Left ventricle myocardium superior (tissue), 1 donor: ENCODE results near the gene METTL9. TPM values are rescaled to one million over a fixed set of nuclear protein-coding genes. Genes with fewer than 3 reads are reported as not detected.
"Not testable (repeated sequence)": the region's sequence is repeated elsewhere in the genome, so short reads cannot be mapped to it uniquely, and the experiment has no call there.

Experiments
- ATAC-seq: fragments of 200-7000 bp; cut with Tn5 transposase; one replicate; pipeline ENCODE4 v1.9.1; 2020; ENCODE audit warnings: mild to moderate bottlenecking, moderate library complexity
- DNase-seq: peaks from one replicate; pipeline ENCODE4 v3.0.0-alpha.2; 2020
- intact Hi-C: fragments of 100-400 bp; cut with micrococcal nuclease; formaldehyde crosslinking; loops from one replicate; pipeline ENCODE4 v1.11.0; 2022
- long read RNA-seq: library from polyadenylated mRNA; unstranded; transcript quantifications from one replicate; pipeline ENCODE4 v2.0.0, GENCODE V29; 2021
- total RNA-seq: library from RNA; stranded (reverse); fragmentation: NEBNext Ultra II Directional; extraction: Animal tissue kit (Norgen Biotek cat#: 25700); gene quantifications from one replicate; pipeline ENCODE4 v1.2.1, GENCODE V29; 2021
- donor health status: DM: no; HTN: yes; CAD: no; lungs with severe emphysema.

The METTL9 gene
- 53.4 TPM for total RNA-seq
- long read RNA-seq, full-length matches to known transcripts = 118 of 140 reads
- long read RNA-seq, partial matches to known transcripts = 17 of 140 reads
- long read RNA-seq, other reads (novel, unspliced or antisense) = 5 of 140 reads

DNA sequence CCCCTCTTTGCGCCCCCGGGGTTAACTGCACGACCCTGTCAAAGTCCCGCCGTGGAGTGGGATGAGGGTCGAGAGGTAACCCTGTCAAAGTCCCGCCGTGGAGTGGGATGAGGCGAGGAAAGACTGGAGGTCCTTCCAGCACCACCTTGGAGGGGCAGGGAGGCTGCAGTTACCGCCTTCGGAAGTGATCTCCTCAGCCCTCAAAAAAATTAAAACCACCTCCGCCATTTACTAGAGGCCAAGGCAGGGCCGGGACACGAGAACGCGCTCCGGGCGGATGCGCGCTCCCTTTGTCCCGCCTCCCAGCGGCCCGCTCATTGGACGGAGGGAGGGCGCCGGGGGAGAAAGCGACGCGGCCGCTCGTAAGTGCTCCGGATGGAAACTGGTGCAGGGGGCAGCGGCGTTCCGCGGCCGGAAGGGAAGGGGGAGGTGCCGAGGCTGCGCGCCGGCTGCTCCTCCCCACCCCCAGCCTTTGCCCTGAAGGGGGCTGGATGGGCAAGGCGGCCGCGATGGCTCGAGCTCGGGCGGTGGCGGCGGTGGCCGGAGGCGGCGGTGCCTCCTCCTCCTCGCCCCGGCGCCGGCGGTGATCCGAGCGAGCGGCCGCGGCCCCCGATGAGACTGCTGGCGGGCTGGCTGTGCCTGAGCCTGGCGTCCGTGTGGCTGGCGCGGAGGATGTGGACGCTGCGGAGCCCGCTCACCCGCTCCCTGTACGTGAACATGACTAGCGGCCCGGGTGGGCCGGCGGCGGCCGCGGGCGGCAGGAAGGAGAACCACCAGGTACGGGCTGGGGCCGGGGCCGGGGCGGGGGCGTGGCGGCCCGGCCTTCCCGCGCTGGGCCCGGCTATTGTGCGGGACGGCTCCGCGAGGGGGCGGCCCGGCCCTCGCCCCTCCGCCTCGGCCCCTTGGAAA lies at the start of gene METTL9:
TSS of gene METTL9 (plus strand) at position 456 of the 909 bp plus-strand sequence. CDS start at position 613, 157 bp downstream.
- intact Hi-C loops = no loop called here
- DNase-seq = peak; percentile 97
- peak; percentile 98 for ATAC-seq

DNA sequence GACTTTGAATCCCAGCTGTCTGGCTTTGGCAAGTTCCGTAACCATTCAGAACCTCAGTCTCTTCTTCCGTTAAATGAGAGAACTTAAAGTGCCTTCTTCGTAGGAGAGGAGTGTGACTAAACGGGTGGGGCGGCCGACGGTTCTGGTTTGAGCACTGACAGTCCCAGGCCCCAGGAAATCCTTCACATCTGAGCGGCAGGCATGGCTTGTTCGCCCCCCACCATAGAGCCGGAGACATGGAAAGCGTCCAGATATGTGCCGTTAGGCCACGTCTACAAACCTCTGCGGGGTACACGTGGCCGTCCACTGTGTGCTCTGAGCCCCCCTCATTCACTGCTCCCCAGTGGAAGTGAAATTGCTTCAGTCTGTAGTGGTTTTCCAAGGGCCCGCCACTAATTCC lies 49.4 kb upstream of the METTL9 start:
- DNase-seq, ATAC-seq, intact Hi-C loops: not testable (repeated sequence)

DNA sequence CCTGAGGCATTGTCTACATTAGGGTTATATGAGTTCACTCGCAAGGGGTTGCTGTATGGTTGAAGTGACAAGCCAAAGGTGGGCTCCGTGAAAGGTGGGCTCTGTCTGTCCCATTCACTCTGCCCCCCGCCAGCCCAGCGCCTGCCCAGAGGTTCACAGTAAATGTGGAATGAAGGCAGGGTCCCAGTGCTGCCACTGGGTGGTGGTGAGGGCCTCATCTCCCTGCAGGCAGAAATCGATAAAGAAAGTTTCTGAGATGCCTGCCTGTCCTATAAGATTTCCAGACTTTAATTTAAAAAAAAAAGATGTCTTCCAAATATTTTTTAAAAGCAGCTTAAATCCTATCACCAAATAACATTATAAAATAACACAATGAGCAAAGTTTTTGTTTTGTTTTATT lies 48.9 kb upstream of the METTL9 start:
- intact Hi-C loops, ATAC-seq, DNase-seq: not testable (repeated sequence)

DNA sequence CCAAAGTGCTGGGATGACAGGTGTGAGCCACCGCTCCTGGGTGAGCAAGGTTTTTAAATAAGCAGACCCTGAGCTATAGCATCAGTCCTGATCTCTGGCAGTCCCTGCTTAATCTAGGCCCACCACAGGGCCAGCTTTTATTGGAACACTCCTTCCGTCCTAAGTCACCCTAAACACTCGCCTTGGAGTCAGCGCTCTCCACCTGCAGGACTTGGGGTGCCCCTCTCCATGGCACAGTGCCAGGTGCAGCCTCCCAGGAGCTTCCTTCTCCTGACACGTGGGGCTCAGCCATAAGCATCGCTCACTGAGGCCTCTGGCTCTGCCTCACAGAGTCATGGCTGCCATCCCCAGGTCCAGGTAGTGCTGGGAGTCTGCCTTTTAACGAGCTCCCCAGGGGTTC lies 48.3 kb upstream of the METTL9 start:
- ATAC-seq, intact Hi-C loops, DNase-seq: not testable (repeated sequence)

DNA sequence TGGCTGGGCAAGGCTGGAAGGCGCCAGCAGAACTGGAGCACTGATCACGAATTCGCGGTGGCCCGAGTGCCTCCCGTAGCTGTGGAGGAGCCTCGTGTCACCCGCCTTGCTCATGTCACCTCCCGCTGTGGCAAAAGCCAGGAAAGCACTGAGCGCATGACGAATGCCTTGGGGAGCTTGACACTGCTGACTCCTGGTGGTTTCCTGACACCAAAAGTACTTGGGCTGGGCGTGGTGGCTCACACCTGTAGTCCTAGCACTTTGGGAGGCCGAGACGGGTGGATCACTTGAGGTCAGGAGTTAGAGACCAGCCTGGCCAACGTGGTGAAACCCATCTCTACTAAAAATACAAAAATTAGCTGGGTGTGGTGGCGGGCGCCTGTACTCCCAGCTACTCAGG lies 47.8 kb upstream of the METTL9 start:
- ATAC-seq, DNase-seq, intact Hi-C loops: not testable (repeated sequence)

DNA sequence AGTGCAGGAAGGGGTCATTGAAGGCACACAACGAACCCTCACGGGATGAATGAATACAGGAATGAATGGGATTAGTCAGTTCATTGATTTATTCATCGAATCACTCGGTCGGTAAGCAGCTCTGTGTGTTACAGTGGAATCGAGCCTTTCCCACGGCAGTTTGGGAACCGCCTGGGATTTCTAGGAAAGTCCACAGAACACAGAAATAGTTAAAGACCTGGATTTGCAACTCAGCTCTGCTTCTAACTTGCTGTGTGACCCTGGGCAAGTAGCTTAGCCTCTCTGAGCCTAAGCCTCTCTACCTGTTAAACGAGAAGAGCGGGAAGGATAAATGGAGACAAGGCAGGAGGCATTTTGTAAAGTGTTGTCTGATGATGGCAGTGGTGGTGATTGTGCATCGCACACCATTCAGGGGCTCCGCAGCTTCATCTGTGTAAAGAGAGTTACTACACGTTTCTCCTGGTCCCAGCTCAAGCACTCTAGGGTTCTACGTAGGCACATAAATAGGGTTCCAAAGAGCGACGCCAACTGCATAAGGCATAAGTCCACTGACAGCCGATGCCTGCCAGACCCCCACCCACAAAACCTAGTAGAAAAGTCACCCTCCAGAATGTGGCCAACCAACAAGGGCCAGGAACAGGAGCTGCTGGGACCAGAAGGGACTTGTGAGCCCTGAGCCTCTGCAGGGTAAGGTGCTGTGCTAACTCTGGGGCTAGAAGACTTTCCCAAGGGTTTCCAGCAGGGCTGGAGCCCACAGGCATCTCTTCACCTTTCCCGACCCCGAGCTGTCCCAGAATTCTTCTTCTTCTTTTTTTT lies 45.7 kb upstream of the METTL9 start:
- intact Hi-C loops = loop anchor here (2.0 kb wide), 1 partner anchor 393 kb away; no protein-coding TSS in a partner anchor
- not testable (repeated sequence) for DNase-seq, ATAC-seq

DNA sequence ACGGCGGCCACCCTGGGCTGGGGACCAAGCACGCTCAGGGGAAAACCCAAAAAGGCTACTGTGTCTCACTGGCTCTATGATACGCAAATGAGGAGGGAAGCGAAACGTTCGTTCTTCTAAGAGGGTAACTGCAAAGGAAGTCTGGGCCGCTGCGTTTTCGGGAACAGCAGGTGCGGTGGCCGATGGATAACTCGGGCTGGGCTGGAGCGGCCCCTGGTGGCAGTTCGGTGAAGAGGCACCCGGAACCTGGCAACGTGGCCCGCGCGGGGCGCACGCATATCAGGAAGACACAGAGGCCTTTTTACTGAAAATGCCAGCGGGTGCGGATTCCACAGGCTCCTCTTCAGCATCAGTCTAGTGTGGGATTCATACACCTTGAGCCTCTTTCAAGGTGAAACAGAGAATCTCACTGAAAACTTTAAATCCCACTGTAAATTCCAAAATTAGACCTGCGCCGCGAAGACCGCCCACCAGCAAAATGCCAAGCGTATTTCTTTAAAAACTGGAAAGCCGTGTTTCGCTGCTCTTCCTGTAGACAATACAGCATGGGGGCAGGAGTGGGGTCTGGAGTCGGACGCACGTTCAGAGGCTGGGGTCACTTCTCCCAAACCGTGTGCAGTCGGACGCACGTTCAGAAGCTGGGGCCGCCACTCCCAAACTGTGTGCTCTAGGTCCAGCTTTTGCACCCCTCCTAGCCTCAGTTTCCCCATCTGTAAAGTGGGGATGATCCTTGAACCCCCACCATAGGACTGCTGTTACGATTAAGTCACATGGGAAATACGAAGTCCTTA lies 44.4 kb upstream of the METTL9 start:
- DNase-seq (peak; percentile 94), ATAC-seq (peak; percentile 72)
- intact Hi-C loops = no loop called here

DNA sequence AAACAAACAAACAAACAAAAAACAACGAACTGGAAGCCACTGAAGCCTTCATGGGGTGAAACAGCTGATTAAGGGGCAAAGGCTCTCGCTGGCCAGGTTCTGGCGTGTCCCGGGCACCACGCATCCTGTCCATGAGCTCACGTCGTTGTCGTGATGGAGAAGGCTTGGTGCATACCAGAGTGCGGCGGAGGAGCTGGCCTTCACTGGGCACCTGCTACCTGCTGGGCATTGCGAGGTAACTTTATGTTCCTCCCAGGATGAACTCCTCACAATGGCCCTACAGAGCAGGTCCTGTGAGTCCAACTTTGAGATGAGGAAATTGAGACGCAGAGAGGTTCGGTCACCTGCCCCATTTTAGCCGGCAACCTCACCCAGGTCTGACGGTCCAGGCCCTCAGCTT lies 43.8 kb upstream of the METTL9 start:
- intact Hi-C loops, ATAC-seq, DNase-seq: not testable (repeated sequence)

DNA sequence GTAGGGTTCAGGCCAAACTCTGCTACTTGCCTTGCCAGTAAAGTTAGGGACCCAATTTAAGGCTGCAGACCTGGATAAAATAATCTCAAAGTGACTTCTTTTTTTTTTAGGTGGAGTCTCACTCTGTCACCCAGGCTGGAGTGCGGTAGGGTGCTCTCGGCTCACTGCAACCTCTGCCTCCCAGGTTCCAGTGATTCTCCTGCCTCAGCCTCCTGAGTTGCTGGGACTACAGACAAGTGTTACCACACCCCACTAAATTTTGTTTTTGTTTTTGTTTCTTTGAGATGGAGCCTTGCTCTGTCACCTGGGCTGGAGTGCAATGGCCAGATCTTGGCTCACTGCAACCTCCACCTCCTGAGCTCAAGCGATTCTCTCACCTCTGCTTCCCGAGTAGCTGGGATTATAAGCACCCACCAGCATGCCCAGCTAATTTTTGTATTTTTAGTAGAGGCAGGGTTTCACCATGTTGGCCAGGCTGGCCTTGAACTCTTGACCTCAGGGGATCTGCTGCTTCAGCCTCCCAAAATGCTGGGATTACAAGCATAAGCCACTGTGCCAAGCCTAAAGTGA lies 43.3 kb upstream of the METTL9 start:
- DNase-seq, ATAC-seq, intact Hi-C loops: not testable (repeated sequence)

DNA sequence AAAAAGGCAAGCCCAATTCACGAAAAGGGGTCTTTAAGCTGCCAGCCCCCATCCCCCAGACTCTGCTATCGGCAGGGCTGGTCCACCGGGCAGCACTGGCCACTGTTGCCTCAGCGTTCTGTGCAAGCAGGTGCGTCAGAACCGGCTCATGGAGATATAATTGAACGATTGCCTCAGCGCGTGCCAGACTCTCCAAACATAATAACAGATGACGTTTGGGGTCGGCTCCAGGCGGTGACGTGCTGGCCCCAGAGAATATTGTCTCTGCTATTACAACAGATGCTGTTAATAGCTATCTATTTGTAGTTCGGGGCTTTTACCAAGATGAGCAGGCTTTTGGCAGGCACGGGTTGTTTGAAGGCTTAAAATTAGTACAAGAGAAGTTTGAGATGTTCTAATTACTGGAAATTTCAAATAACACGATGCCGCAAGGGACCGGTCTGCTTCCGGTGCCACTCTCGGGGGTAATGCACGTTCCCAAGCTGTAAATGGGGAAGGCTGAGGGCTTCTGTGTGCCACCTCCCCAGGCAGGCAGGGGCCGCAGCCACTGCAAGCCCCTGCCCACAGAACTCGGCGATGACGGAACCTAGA lies 42.6 kb upstream of the METTL9 start:
- DNase-seq = peak; percentile 85
- intact Hi-C loops = not testable (repeated sequence)
- peak; percentile 91 for ATAC-seq

DNA sequence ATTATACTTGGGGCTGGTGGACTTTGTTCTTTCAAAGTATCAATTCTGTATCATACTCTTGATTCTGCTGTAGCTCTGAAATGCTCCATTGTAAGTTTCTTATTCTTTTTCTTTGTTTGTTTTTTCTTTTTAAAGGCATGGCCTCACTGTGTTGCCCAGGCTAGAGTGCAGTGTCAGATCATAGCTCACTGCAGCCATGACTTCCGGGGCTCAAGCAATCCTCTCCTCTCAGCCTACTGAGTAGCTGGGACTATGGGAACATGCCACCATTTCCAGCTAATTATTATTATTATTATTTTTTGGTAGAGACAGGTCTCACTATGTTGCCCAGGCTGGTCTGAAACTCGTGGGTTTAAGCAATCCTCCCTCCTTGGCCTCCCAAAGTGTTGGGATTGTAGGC lies 38.9 kb upstream of the METTL9 start:
- intact Hi-C loops = no loop called here
- DNase-seq (no peak), ATAC-seq (no peak)

DNA sequence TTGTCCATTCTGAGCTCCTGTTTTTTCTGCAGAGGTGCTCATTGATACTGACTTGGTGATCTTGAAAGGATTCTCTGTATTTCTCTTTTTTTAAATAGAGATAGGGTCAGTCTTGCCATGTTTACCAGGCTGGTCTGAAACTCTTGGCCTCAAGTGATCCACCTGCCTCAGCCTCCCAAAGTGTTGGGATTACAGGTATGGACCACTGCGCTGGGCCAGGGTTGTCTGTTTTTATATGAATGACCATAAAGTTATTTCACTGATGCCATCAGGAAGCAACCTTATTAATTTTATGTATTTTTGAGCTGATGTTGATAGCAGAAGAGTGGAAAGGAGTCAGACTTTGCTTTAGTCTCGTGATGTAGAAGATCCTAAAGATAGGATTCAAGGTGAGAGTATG lies 35.7 kb upstream of the METTL9 start:
- intact Hi-C loops = no loop called here
- DNase-seq (no peak), ATAC-seq (no peak)

DNA sequence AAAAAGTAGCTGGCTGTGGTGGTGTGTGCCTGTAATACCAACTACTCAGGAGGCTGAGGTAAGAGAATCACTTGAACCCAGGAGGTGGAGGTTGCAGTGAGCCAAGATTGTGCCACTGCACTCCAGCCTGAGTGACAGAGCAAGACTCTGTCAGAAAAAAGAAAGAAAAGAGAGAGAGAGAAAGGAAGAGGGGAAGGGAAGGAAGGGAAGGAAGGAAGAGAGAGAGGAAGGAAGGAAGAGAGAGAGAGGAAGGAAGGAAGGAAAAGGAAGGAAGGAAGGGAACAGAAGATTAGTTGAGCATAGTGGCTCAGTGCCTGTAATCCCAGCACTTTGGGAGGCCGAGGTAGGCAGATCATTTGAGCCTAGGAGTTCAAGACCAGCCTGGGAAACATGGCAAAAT lies 35.0 kb upstream of the METTL9 start:
- intact Hi-C loops, ATAC-seq, DNase-seq: not testable (repeated sequence)

DNA sequence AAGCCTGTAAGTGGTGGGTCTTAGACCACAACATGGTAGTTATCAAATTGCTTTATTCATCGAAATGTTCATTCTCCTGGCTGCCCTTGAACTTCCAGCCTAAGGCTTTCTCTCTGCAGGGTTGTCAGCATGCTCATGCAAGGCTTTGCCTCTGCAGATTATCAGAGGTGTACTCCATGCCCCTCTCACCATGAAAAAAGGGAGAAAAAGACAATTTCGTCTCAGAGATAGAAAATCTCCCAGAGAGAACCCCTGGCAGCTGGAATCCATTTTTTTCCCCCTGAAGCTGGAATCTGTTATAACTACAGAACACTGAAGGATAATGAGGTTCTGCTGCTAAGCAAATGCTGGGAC lies 33.9 kb upstream of the METTL9 start:
- ATAC-seq (no peak), DNase-seq (no peak)
- intact Hi-C loops = no loop called here

DNA sequence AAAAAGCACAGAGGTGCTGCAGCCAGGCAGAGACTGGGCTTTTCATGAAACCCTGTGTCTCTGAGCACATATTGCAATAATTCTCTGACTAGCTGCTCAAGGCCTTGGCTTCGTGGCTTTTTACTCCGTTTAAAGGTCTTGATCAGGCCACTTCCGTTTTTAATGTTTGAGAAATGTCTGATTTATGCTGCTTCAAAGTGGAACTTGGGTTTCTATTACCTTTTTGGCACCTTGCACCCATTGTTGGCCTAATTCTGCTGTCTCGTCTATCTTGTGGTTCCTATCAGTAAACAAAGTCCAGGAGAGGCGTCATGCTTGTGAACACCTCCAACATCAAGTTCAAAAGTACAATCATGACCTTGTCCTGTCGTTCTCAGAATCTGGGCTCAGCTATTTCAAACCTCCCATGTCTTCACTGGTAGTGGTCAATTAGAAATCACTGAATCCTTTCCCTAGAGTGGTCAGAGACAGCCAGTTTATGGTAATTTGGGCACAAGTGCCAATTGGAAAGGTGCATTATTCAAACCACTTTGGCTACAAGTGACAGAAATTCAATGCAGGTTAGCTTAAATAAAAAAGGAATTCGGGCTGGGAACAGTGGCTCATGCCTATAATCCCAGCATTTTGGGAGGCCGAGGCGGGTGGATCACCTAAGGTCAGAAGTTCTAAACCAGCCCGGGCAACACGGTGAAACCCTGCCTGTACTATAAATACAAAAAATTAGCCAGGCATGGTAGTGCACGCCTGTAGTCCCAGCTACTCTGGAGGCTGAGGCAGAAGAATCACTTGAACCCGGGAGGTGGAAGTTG lies 33.3 kb upstream of the METTL9 start:
- intact Hi-C loops = no loop called here
- ATAC-seq (no peak), DNase-seq (no peak)

DNA sequence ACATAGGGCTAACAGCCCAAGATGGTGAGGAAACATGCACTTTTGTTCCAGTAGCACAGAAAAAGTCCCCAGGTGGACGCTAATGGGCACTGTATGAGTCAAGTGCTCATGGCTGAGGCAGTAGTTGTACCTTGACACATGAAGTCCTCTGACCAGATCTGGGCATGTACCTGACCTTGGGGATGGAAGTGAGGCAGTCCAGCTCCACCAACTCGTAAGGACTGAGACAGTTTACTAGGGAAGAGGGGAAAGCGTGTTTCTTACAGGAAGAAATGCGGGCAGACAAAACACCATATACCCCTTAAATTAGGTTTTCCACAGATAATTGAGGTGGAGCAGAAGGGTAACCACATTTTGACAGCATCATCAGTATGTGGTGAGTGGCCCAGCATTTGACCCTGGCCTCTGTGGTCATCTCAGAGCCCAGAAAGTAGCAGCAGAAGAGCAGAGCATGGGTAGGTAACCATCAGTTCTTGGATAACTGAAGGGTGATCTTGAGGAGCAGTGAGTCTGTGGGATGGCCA lies 32.4 kb upstream of the METTL9 start:
- intact Hi-C loops = no loop called here
- ATAC-seq = no peak
- DNase-seq = no peak

DNA sequence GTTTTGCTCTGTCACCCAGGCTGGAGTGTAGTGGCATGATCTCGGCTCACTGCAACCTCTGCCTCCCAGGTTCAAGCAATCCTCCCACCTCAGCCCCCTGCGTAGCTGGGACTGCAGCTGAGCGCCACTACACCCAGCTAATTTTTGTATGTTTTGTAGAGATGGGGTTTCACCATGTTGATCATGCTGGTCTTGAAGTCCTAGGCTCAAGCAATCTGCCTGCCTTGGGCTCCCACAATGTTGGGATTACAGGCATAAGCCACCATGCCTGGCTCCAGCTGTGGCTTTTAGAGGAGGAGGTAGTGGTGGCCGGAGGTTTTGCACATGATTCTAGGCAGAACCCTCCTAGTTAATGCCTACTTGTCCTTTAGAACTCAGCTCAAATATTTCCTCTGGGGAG lies 31.9 kb upstream of the METTL9 start:
- DNase-seq, intact Hi-C loops, ATAC-seq: not testable (repeated sequence)
